GM12891 (cell line): ENCODE measurements around the gene ALKBH6.

Experiments
- POLR2A ChIP-seq: IDR thresholded peaks from 2 replicates; pipeline ENCODE4 v1.6.1; 2011; ENCODE audit warnings: low read depth, low read length, control low read depth
- TAF1 ChIP-seq: IDR thresholded peaks from 2 replicates; pipeline ENCODE4 v1.6.1; 2011; ENCODE audit warnings: low read depth, low read length, control low read depth

- TF ChIP-seq POLR2A = no peak
- no peak for TF ChIP-seq TAF1
These were observed 37.6 kb upstream of the ALKBH6 start for GRCh38 chr19:36051637-36052036.
